CD4-positive, alpha-beta T cell treated with Interleukin-15 for 1 hour (primary cell): Measurements from ENCODE around the gene ZPLD1.

Experiments used
- DNase-seq: peaks from one replicate; pipeline ENCODE4 v3.0.0-alpha.2; 2020

Gene ZPLD1

GRCh38 chr3:102471001-102471400 lies 36.2 kb downstream of the ZPLD1 start:
- no peak for DNase-seq

GRCh38 chr3:102471491-102471890 lies 36.7 kb downstream of the ZPLD1 start:
- no peak for DNase-seq

GRCh38 chr3:102473648-102474047 lies 38.8 kb downstream of the ZPLD1 start:
- DNase-seq: no peak

DNA sequence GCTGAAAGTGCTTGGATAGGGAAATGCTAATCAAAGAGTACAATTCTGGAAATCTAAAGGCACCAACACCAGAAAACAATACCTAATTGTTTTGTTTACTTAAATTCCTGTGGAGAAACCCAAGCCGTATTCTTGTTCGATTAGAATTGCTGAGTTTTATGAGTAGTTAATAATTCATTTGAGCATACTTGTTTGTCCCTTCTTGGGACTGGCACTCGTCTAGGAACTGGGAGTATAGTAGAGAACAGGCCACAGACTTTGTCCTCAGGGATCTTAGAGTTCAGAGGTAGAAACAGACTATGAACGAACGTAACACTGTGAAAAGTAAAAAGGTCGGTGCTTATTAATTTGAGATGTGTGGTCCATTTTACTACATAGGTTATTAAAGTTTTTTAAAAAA lies 39.4 kb downstream of the ZPLD1 start:
- no peak for DNase-seq

GRCh38 chr3:102476198-102476597 lies 41.4 kb downstream of the ZPLD1 start:
- no peak for DNase-seq

DNA sequence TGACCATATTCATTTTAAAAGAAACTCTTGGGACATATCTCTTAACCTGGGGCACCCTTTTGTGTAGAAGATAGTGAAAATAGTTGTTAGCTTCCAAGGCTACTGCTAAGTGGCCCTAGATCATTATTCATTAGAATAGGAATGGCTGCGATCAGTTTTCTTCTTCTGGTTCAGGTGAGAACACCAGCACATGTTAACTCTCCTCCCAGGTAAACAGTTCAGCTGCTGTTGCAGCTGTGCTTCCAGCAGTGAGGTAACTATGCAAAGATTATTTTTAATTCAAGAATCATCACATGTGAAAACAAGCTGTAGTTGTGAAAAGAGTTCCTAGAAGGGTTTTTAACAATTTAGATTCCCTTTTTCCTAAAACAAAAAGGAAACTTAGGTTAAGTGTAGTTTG lies 43.3 kb downstream of the ZPLD1 start:
- no peak for DNase-seq

DNA sequence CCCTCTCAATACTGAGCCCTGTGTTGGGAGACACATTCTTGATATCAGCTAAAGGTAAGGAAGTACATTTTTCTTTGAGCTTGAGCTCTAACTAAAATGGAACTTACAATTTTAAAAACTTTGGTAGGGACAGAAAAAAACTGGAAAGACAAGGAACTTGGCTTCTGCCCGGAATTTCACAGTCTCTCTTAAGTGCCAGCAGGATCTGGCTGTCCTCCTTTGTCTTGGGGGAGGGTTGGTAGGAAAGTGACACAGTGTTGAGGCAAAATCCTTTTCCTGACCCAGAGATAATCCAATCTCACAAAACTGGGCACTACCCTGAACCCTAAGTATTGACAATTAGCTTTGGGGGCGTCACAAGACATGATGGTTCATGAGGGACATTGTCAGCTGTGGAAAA lies 45.3 kb downstream of the ZPLD1 start:
- DNase-seq: no peak

GRCh38 chr3:102481050-102481449 lies 46.2 kb downstream of the ZPLD1 start:
- no peak for DNase-seq

- no peak for DNase-seq
These were observed 48.7 kb downstream of the ZPLD1 start for GRCh38 chr3:102483556-102483955.

GRCh38 chr3:102484363-102484762 lies 49.5 kb downstream of the ZPLD1 start:
- DNase-seq: no peak

DNA sequence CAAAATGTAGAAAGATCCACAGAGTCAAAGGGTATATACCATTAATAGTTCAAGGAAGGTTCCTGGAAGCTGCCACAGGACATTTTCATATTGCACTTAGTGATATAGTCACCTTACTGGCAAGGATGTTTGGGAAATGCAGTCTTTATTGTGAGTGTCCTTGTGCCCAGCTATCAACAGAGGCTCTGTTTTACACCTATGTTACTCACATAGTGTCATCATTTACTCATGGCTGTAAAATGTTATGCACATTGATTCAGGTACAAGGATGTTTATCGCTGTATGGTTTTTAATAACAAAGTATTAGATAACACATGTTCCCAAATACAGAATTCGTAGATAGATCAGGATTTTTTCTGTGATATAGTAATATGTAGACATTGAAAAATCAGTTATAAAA lies 50.9 kb downstream of the ZPLD1 start:
- DNase-seq: no peak

DNA sequence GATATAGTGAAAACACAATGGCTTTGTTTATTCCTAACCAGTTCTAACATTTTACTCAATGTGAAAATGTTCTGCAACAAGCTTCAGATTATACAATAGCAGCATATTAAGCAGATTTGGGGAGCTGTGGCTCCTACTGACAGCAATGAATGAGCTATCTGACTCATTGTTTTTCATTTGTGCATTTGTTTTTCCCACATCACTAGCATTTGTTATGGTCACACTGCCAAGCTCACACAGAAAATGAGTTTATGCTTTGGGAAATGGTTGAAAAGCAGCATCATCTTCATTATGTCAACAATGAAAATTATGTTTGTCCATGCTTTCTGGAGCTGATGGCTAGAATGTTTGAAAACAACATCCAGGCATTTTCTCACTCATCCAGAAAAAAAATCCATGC lies 53.5 kb downstream of the ZPLD1 start:
- no peak for DNase-seq

DNA sequence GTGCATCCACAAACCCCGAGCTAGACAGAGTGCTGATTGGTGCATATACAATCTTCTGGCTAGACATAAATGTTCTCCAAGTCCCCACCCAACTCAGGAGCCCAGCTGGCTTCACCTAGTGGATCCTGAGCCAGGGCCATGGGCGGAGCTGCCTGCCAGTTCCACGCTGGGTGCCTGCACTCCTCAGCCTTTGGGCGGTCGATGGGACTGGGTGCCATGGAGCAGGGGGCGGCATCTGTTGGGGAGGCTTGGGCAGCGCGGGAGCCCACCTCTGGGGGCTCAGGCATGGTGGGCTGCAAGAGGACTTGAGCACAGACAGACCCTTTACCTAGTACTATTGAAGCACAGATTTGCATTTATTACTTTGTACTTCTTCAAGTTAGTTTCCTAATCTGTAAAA lies 57.5 kb downstream of the ZPLD1 start:
- DNase-seq: no peak

GRCh38 chr3:102497571-102497970 lies 62.8 kb downstream of the ZPLD1 start:
- no peak for DNase-seq

- DNase-seq: no peak
These were observed 70.7 kb downstream of the ZPLD1 start for GRCh38 chr3:102505542-102505941.

- DNase-seq: no peak
These were observed 75.8 kb downstream of the ZPLD1 start for GRCh38 chr3:102510663-102511062.

DNA sequence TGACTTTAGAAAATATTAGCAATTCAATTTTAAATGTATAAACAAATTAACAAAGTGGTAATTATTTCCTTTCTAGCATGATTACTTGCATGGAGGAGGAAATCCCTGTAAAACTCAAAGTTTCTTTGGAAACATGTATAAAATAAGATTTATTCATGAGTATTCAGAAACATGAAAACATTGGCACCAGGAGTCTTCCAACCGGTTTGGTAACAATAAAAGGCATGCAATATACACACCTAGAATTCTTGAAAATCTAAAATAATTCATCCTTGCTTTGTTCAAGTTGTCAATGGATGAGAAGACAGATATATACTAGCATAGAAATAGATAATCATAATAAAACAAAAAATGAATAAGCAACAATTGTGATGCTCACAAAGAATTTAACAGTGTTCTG lies 76.4 kb downstream of the ZPLD1 start:
- no peak for DNase-seq

DNA sequence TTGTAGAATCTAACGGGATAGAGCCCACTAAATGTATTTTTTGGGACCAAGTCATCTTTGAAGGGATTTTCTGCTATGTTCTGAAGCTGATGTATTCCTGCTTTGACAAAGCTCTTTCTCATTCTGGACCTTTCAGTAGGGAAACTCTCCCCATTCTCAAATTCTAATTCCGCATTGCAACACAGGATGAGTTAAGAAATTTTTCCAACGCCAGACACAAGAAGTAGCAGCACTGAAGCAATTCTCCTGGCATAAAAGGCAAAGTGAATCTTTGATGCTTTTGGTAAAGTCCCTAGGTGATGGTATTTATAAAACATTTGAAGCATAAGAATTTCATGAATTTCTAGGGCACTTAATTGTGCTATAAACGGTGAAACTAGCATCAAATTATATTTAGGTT lies 76.8 kb downstream of the ZPLD1 start:
- no peak for DNase-seq

DNA sequence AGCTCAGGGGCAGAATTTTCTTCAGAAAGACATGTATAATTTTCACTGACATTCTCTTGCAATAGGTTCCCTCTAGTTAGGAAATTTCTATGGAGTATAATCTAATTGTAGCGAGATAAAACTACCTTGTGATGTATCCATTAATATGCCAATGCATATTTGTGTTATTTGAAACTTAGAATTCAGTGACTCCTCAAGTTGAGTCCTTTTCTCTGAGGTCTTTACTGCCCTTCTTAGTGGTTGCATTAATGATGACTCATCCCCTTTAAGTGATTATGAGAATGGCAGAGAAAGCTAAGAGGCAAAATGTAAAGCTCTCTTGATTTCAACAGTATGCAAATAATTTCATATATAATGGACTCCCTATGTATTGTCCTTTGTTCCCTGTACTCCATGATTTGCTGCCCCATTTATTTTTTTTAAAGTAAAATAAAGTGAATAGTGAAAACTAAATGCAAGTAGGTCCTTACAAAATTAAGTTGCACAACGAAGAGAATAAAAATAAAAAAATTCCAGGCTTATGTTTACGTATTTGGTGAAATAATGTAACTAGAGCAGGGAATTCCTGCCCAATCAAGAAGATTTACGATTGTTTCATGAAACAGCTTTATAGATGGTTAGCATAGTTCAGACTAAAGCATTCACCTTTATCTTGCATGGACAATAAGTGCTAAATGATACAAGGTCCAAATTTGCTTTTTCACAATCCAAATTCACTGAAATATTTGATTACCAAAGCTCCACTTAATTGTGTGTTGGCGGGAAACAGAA lies 78.1 kb downstream of the ZPLD1 start:
- no peak for DNase-seq

- no peak for DNase-seq
These were observed 79.4 kb downstream of the ZPLD1 start for GRCh38 chr3:102514241-102514640.

DNA sequence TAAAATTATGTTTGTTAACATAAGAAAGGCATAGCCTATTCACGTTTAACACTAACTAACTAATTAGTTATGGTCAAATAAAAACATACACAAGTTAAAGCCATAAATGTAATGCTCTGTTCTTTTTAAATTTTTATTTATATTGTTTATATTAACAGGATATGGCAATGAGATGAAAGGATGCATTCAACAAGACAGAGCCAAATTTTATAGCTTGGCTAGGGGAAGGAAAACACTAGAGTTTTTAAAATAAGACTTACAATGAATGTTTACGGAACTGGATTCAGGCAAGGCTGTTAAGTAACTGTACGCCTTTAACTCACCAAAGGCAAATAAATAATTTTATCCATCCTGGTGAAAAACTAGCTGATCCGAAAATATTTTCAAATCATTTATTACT lies 86.4 kb downstream of the ZPLD1 start:
- DNase-seq: no peak

GRCh38 chr3:102525624-102526023 lies 90.8 kb downstream of the ZPLD1 start:
- no peak for DNase-seq

- DNase-seq: no peak
These were observed 92.0 kb downstream of the ZPLD1 start for GRCh38 chr3:102526865-102527264.

DNA sequence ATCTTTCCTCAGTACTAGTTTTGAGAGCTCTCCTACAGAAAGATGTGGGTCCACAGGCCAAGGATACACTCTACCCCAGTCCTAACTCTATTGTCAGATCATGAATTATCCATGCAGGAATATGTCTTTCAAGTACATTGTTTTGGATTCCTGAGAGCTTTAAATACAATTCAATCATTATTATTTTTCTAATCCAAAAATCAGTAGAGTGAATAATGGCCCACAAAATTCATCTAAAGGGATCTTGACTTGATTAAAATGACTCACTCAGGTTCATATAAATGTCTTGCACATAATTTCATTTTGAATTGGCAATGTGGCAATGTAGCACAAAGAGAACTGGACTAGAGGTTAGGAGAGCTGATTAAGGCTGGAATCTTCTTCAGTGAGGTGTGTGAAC lies 93.9 kb downstream of the ZPLD1 start:
- DNase-seq: no peak
